Hepatocyte (in vitro differentiated cells): ENCODE measurements around the gene NEUROG1. TPM values are rescaled to one million over a fixed set of nuclear protein-coding genes. Genes with fewer than 3 reads are reported as not detected.
A peak's percentile ranks its signal among the peaks of the same experiment; 100 is the strongest.

Experiments used
- DNase-seq: peaks from one replicate; pipeline ENCODE4 v3.0.0-alpha.2; 2016; ENCODE audit warnings: low spot score
- H2AFZ ChIP-seq: fragments of 200-600 bp; sonication (generic); 2 replicates; pipeline ENCODE4 v1.6.0; 2016; ENCODE audit warnings: antibody characterized with exemption, mild to moderate bottlenecking
- H3K27ac ChIP-seq: fragments of 200-600 bp; sonication (generic); 2 replicates; pipeline ENCODE4 v1.5.1; 2016; ENCODE audit warnings: mild to moderate bottlenecking
- H3K27me3 ChIP-seq: fragments of 200-600 bp; sonication (generic); 2 replicates; pipeline ENCODE4 v1.6.1; 2016
- H3K36me3 ChIP-seq: fragments of 200-600 bp; sonication (generic); replicated peaks from 2 replicates; pipeline ENCODE4 v1.5.1; 2016; ENCODE audit warnings: low read depth; ENCODE audit not compliant: insufficient read depth
- H3K4me1 ChIP-seq: fragments of 200-600 bp; sonication (generic); 2 replicates; pipeline ENCODE4 v1.5.1; 2016; ENCODE audit warnings: mild to moderate bottlenecking, moderate library complexity; ENCODE audit not compliant: insufficient read depth
- H3K4me2 ChIP-seq: fragments of 200-600 bp; sonication (generic); 2 replicates; pipeline ENCODE4 v1.6.0; 2016
- H3K4me3 ChIP-seq: fragments of 200-600 bp; sonication (generic); 2 replicates; pipeline ENCODE4 v1.5.1; 2016; ENCODE audit warnings: mild to moderate bottlenecking
- H3K79me2 ChIP-seq: fragments of 200-600 bp; sonication (generic); 2 replicates; pipeline ENCODE4 v1.6.0; 2017; ENCODE audit warnings: mild to moderate bottlenecking
- H3K9me2 ChIP-seq: fragments of 200-600 bp; sonication (generic); replicated peaks from 2 replicates; pipeline ENCODE4 v1.6.0; 2017; ENCODE audit warnings: mild to moderate bottlenecking; ENCODE audit not compliant: insufficient read depth
- H3K9me3 ChIP-seq: fragments of 200-600 bp; sonication (generic); 2 replicates; pipeline ENCODE4 v1.5.1; 2016; ENCODE audit warnings: low read depth, mild to moderate bottlenecking
- H4K20me1 ChIP-seq: fragments of 200-600 bp; sonication (generic); 2 replicates; pipeline ENCODE4 v1.6.0; 2016; ENCODE audit warnings: mild to moderate bottlenecking; ENCODE audit not compliant: insufficient read depth, poor library complexity, severe bottlenecking
- CTCF ChIP-seq: fragments of 200-600 bp; sonication (generic); IDR thresholded peaks from 2 replicates; pipeline ENCODE4 v1.5.1; 2016; ENCODE audit warnings: antibody characterized with exemption, mild to moderate bottlenecking; ENCODE audit not compliant: poor library complexity
- EZH2 ChIP-seq: fragments of 200-600 bp; sonication (generic); IDR thresholded peaks from 2 replicates; pipeline ENCODE4 v1.6.1; 2016; ENCODE audit warnings: antibody characterized with exemption, mild to moderate bottlenecking, borderline replicate concordance
- EZH2phosphoT487 ChIP-seq: fragments of 200-600 bp; sonication (generic); IDR thresholded peaks from one replicate; pipeline ENCODE4 v1.6.1; 2018; ENCODE audit warnings: antibody characterized with exemption, mild to moderate bottlenecking, low read depth, moderate library complexity; ENCODE audit not compliant: unreplicated experiment, severe bottlenecking
- WGBS: methylation state at CpG from one replicate; pipeline ENCODE4 v1.1.6; 2016; ENCODE audit warnings: low lambda C conversion rate; ENCODE audit errors: missing lambda C conversion rate; 5-methylcytosine and 5-hydroxymethylcytosine counted together
- polyA plus RNA-seq: library from polyadenylated mRNA; unstranded; fragments of >200 nt; fragmentation: Nextera tagmentation; extraction: Ambion mirVana; gene quantifications from 2 replicates; pipeline ENCODE4 v1.2.1, GENCODE V29; 2016
- total RNA-seq: library from RNA; depleted of rRNA; stranded (reverse); fragments of >200 nt; gene quantifications from 2 replicates; pipeline ENCODE4 v1.2.3, GENCODE V29; 2014

Gene NEUROG1
- total and polyA plus RNA-seq, 2 experiments from 2014 or later, result not detected

- H3K27me3 ChIP-seq, result peaks cover 81% of the 10 kb centered on the region
Measured at GRCh38 chr5:135492319-135492626, 43.5 kb downstream of the NEUROG1 start.

GRCh38 chr5:135491552-135492318, 44.0 kb downstream of the NEUROG1 start:
- Histone ChIP-seq H2AFZ (no peak overlapping the region), H3K9me3 (no peaks in the 10 kb centered on the region), H3K4me3 (no peak overlapping the region), H3K27ac (no peak overlapping the region), H3K27me3 (peaks cover 81% of the 10 kb centered on the region), H3K9me2 (no peaks in the 10 kb centered on the region), H3K36me3 (no peaks in the 10 kb centered on the region), H3K79me2 (no peaks in the 10 kb centered on the region), H3K4me2 (peak overlapping the region; percentile 75), H3K4me1 (peaks cover 34% of the 10 kb centered on the region), H4K20me1 (no peaks in the 10 kb centered on the region)
- 5% methylated on average over 31 of the region's 40 CpGs for WGBS
- TF ChIP-seq EZH2 (peak; percentile 10), EZH2phosphoT487 (peak; percentile 8), CTCF (no peak)
- peak; percentile 63 for DNase-seq

More at GRCh38 chr5:135492319-135492626, 43.5 kb downstream of the NEUROG1 start:
- Histone ChIP-seq H3K9me3 (no peaks in the 10 kb centered on the region), H3K4me3 (no peak overlapping the region), H4K20me1 (no peaks in the 10 kb centered on the region), H3K9me2 (no peaks in the 10 kb centered on the region), H3K79me2 (no peaks in the 10 kb centered on the region), H3K27ac (no peak overlapping the region), H2AFZ (no peak overlapping the region), H3K4me2 (no peak overlapping the region), H3K4me1 (peaks cover 34% of the 10 kb centered on the region), H3K36me3 (no peaks in the 10 kb centered on the region)
- TF ChIP-seq EZH2, result peak; percentile 5
- no peak for TF ChIP-seq CTCF
- 54% methylated on average over 3 of the region's 3 CpGs for WGBS
- DNase-seq, result no peak

- peak overlapping the region; percentile 75 for H3K4me2 ChIP-seq
- peaks cover 82% of the 10 kb centered on the region for H3K27me3 ChIP-seq
- H3K79me2 ChIP-seq, result no peaks in the 10 kb centered on the region
- H3K27ac ChIP-seq, result no peak overlapping the region
- no peak for TF ChIP-seq CTCF
- no peaks in the 10 kb centered on the region for H4K20me1 ChIP-seq
- peaks cover 34% of the 10 kb centered on the region for H3K4me1 ChIP-seq
- H3K9me2 ChIP-seq, result no peaks in the 10 kb centered on the region
- no peak for DNase-seq
- H3K9me3 ChIP-seq, result no peaks in the 10 kb centered on the region
- H3K36me3 ChIP-seq, result no peaks in the 10 kb centered on the region
- WGBS, result 21% methylated on average over 14 of the region's 14 CpGs
- H3K4me3 ChIP-seq, result no peak overlapping the region
- H2AFZ ChIP-seq, result no peak overlapping the region
Measured at GRCh38 chr5:135491038-135491551, 44.7 kb downstream of the NEUROG1 start.
